ENCODE measurements around the gene NRXN3. TPM values are rescaled to one million over a fixed set of nuclear protein-coding genes. Genes with fewer than 3 reads are reported as not detected.

NRXN3 gene
- total RNA-seq, 1 donor from 2014 or later = 18.0 TPM

DNA sequence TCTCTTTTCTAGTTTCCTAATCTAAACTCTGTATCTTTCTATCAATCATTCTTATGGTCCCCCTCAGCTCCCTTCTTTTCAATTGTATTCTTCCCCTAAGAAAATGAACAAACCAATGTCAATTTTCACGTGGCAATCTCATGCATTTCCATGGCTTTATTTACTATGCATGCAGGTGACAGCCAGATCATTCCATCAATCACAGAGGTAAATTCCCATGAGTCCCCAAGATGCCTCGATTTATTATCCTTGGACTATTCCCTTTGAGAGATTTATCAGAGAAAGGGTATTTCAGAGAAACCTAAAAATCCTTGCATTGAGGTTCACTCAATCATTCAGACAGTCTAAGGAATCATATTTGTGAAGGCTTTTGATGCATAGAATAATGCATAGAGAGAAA, 1739.9 kb downstream of the NRXN3 start:
- no peak overlapping the region for H3K27ac ChIP-seq (ENCODE audit: low read depth, low read length)
- H4K20me1 ChIP-seq (ENCODE audit: insufficient read depth, low read length) = no peaks in the 10 kb centered on the region
- H3K4me1 ChIP-seq (ENCODE audit: insufficient read depth, low read length) = no peaks in the 10 kb centered on the region
- no peaks in the 10 kb centered on the region for H3K9me3 ChIP-seq (ENCODE audit: insufficient read depth, low read depth, low read length)
- Mint-ChIP-seq H3K4me3 (ENCODE audit: unreplicated experiment) (no peak overlapping the region), H3K4me1 (ENCODE audit: low read depth, unreplicated experiment) (no peaks in the 10 kb centered on the region), H3K9me3 (ENCODE audit: unreplicated experiment) (no peaks in the 10 kb centered on the region), H3K27me3 (ENCODE audit: low read depth, unreplicated experiment) (no peaks in the 10 kb centered on the region), H3K36me3 (ENCODE audit: low read depth, unreplicated experiment) (no peaks in the 10 kb centered on the region), H3K27ac (ENCODE audit: unreplicated experiment) (no peak overlapping the region)
- no peaks in the 10 kb centered on the region for H3K27me3 ChIP-seq (ENCODE audit: insufficient read depth, low read length)
- no peak for DNase-seq (ENCODE audit: low read depth)
- no peak overlapping the region for H2AFZ ChIP-seq (ENCODE audit: low read depth, low read length)
- TF ChIP-seq, protein P1, sequence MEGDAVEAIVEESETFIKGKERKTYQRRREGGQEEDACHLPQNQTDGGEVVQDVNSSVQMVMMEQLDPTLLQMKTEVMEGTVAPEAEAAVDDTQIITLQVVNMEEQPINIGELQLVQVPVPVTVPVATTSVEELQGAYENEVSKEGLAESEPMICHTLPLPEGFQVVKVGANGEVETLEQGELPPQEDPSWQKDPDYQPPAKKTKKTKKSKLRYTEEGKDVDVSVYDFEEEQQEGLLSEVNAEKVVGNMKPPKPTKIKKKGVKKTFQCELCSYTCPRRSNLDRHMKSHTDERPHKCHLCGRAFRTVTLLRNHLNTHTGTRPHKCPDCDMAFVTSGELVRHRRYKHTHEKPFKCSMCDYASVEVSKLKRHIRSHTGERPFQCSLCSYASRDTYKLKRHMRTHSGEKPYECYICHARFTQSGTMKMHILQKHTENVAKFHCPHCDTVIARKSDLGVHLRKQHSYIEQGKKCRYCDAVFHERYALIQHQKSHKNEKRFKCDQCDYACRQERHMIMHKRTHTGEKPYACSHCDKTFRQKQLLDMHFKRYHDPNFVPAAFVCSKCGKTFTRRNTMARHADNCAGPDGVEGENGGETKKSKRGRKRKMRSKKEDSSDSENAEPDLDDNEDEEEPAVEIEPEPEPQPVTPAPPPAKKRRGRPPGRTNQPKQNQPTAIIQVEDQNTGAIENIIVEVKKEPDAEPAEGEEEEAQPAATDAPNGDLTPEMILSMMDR (IDR thresholded peaks at IDR 0.05; ENCODE audit: insufficient read depth, low read depth, low read length) = no peak
- TF ChIP-seq EZH2 (IDR thresholded peaks at IDR 0.05; ENCODE audit: insufficient read depth, low read length) = no peak
- no peaks in the 10 kb centered on the region for H3K36me3 ChIP-seq (ENCODE audit: insufficient read depth, low read length)
- no peaks in the 10 kb centered on the region for H3K79me2 ChIP-seq (ENCODE audit: insufficient read depth, low read length)
- no peak overlapping the region for H3K4me2 ChIP-seq (ENCODE audit: low read length)
- H3K9ac ChIP-seq (ENCODE audit: low read length) = no peak overlapping the region
- no peak overlapping the region for H3K4me3 ChIP-seq (ENCODE audit: insufficient read depth, low read depth, low read length)
- FAIRE-seq = no peak

DNA sequence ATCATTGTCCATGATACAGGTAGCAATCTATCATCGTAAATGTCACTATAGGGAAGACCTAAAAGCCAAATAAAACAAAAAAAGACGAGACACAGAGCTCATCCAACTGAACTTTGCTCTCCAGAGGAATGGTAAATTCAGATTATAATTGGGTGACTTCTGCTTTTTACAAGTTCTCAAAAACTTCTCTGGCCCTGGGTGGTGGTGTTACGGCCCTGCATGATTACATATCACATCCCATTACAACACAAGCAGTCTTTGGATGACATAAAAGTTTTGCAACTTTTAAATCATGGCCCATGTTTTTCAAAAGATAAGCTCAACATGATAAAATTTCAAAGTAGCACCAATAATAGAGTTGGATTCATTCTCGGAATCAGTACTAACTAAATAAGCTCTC, 1741.6 kb downstream of the NRXN3 start:
- Mint-ChIP-seq H3K27me3 (ENCODE audit: low read depth, unreplicated experiment) (no peaks in the 10 kb centered on the region), H3K36me3 (ENCODE audit: low read depth, unreplicated experiment) (no peaks in the 10 kb centered on the region), H3K9me3 (ENCODE audit: unreplicated experiment) (no peaks in the 10 kb centered on the region), H3K27ac (ENCODE audit: unreplicated experiment) (no peak overlapping the region), H3K4me1 (ENCODE audit: low read depth, unreplicated experiment) (no peaks in the 10 kb centered on the region), H3K4me3 (ENCODE audit: unreplicated experiment) (no peak overlapping the region)
- H3K36me3 ChIP-seq (ENCODE audit: insufficient read depth, low read length) = no peaks in the 10 kb centered on the region
- no peaks in the 10 kb centered on the region for H3K27me3 ChIP-seq (ENCODE audit: insufficient read depth, low read length)
- no peaks in the 10 kb centered on the region for H3K9me3 ChIP-seq (ENCODE audit: insufficient read depth, low read depth, low read length)
- no peak overlapping the region for H3K9ac ChIP-seq (ENCODE audit: low read length)
- FAIRE-seq (no peak), DNase-seq (ENCODE audit: low read depth) (no peak)
- H3K4me3 ChIP-seq (ENCODE audit: insufficient read depth, low read depth, low read length) = no peak overlapping the region
- H3K4me1 ChIP-seq (ENCODE audit: insufficient read depth, low read length) = no peaks in the 10 kb centered on the region
- no peak overlapping the region for H3K27ac ChIP-seq (ENCODE audit: low read depth, low read length)
- H4K20me1 ChIP-seq (ENCODE audit: insufficient read depth, low read length) = no peaks in the 10 kb centered on the region
- no peak overlapping the region for H2AFZ ChIP-seq (ENCODE audit: low read depth, low read length)
- H3K4me2 ChIP-seq (ENCODE audit: low read length) = no peak overlapping the region
- TF ChIP-seq, protein P1 (IDR thresholded peaks at IDR 0.05; ENCODE audit: insufficient read depth, low read depth, low read length) = no peak
- TF ChIP-seq EZH2 (IDR thresholded peaks at IDR 0.05; ENCODE audit: insufficient read depth, low read length) = no peak
- no peaks in the 10 kb centered on the region for H3K79me2 ChIP-seq (ENCODE audit: insufficient read depth, low read length)

GRCh38 chr14:79914595-79914994, 1744.4 kb downstream of the NRXN3 start:
- no peaks in the 10 kb centered on the region for H3K9me3 ChIP-seq (ENCODE audit: insufficient read depth, low read depth, low read length)
- FAIRE-seq (no peak), DNase-seq (ENCODE audit: low read depth) (no peak)
- H3K27ac ChIP-seq (ENCODE audit: low read depth, low read length) = no peak overlapping the region
- Mint-ChIP-seq H3K27ac (ENCODE audit: unreplicated experiment) (no peak overlapping the region), H3K4me3 (ENCODE audit: unreplicated experiment) (no peak overlapping the region), H3K36me3 (ENCODE audit: low read depth, unreplicated experiment) (no peaks in the 10 kb centered on the region), H3K4me1 (ENCODE audit: low read depth, unreplicated experiment) (no peaks in the 10 kb centered on the region), H3K27me3 (ENCODE audit: low read depth, unreplicated experiment) (peaks cover 4% of the 10 kb centered on the region), H3K9me3 (ENCODE audit: unreplicated experiment) (no peaks in the 10 kb centered on the region)
- no peaks in the 10 kb centered on the region for H4K20me1 ChIP-seq (ENCODE audit: insufficient read depth, low read length)
- H3K79me2 ChIP-seq (ENCODE audit: insufficient read depth, low read length) = no peaks in the 10 kb centered on the region
- no peaks in the 10 kb centered on the region for H3K4me1 ChIP-seq (ENCODE audit: insufficient read depth, low read length)
- H3K4me3 ChIP-seq (ENCODE audit: insufficient read depth, low read depth, low read length) = no peak overlapping the region
- H2AFZ ChIP-seq (ENCODE audit: low read depth, low read length) = no peak overlapping the region
- no peak overlapping the region for H3K4me2 ChIP-seq (ENCODE audit: low read length)
- no peaks in the 10 kb centered on the region for H3K27me3 ChIP-seq (ENCODE audit: insufficient read depth, low read length)
- H3K9ac ChIP-seq (ENCODE audit: low read length) = no peak overlapping the region
- no peaks in the 10 kb centered on the region for H3K36me3 ChIP-seq (ENCODE audit: insufficient read depth, low read length)
- no peak for TF ChIP-seq EZH2 (IDR thresholded peaks at IDR 0.05; ENCODE audit: insufficient read depth, low read length)
- TF ChIP-seq, protein P1 (IDR thresholded peaks at IDR 0.05; ENCODE audit: insufficient read depth, low read depth, low read length) = no peak

Measured in astrocyte (in vitro differentiated cells and primary cell).